Measurements from ENCODE around the gene C2orf81. TPM values are rescaled to one million over a fixed set of nuclear protein-coding genes. Genes with fewer than 3 reads are reported as not detected.
A peak's percentile ranks its signal among the peaks of the same experiment; 100 is the strongest.

Gene C2orf81
- total RNA-seq, 1 experiment from 2014 or later = 2.9 TPM

GRCh38 chr2:74373985-74374384 is 47.4 kb downstream of the C2orf81 start:
- ChIA-PET POLR2A (interaction anchor here (0.6 to 1.7 kb wide), 4 partner anchors 17 to 41 kb away, joined by 3 to 7 read pairs (median 4); no protein-coding TSS in a partner anchor), CTCF (interaction anchor here (0.9 to 3.2 kb wide), 7 partner anchors 15 to 124 kb away, joined by 3 to 35 read pairs (median 7); partner anchors contain the start of gene INO80B)
- Mint-ChIP-seq H3K36me3 (peaks cover 31% of the 10 kb centered on the region), H3K27me3 (ENCODE audit: low read depth) (no peaks in the 10 kb centered on the region), H3K4me1 (peaks cover 35% of the 10 kb centered on the region), H3K27ac (peak overlapping the region; percentile 90; the same call in 1 of the 2 replicates), H3K4me3 (peak overlapping the region; percentile 83), H3K9me3 (no peaks in the 10 kb centered on the region)
- TF ChIP-seq ETV6 (CRISPR knock-in tag; IDR thresholded peaks at IDR 0.05) = no peak
- no peak for TF ChIP-seq STAT6 (CRISPR knock-in tag; conservative IDR thresholded peaks at IDR 0.05; ENCODE audit: low read depth)
- TF ChIP-seq CBFB (CRISPR knock-in tag; IDR thresholded peaks at IDR 0.05; ENCODE audit: low read depth) = no peak
- TF ChIP-seq JAZF1 (CRISPR knock-in tag; IDR thresholded peaks at IDR 0.05) = no peak
- TF ChIP-seq E2F4 (CRISPR knock-in tag; IDR thresholded peaks at IDR 0.05; ENCODE audit: borderline replicate concordance, low read depth) = no peak
- TF ChIP-seq AFF4 (CRISPR knock-in tag; IDR thresholded peaks at IDR 0.05; ENCODE audit: borderline replicate concordance) = no peak
- no peak for TF ChIP-seq RORB (CRISPR knock-in tag; IDR thresholded peaks at IDR 0.05)
- no peak for TF ChIP-seq NFYB (CRISPR knock-in tag; conservative IDR thresholded peaks at IDR 0.05; ENCODE audit: low read depth)
- no peak for TF ChIP-seq ZNF317 (CRISPR knock-in tag; IDR thresholded peaks at IDR 0.05; ENCODE audit: borderline replicate concordance, low read depth)
- no peak for TF ChIP-seq ZNF416 (CRISPR knock-in tag; IDR thresholded peaks at IDR 0.05)
- TF ChIP-seq GRHL2 (CRISPR knock-in tag; IDR thresholded peaks at IDR 0.05; ENCODE audit: insufficient replicate concordance, severe bottlenecking) = no peak
- TF ChIP-seq ZNF121 (CRISPR knock-in tag; IDR thresholded peaks at IDR 0.05) = no peak
- no peak for TF ChIP-seq SP1 (CRISPR knock-in tag; conservative IDR thresholded peaks at IDR 0.05)
- TF ChIP-seq ZNF532 (CRISPR knock-in tag; IDR thresholded peaks at IDR 0.05; ENCODE audit: borderline replicate concordance) = no peak
- no peak for TF ChIP-seq HMGXB4 (CRISPR knock-in tag; IDR thresholded peaks at IDR 0.05)
- TF ChIP-seq ZNF423 (CRISPR knock-in tag; IDR thresholded peaks at IDR 0.05) = no peak
- no peak for TF ChIP-seq ZNF425 (CRISPR knock-in tag; conservative IDR thresholded peaks at IDR 0.05)
- no peak for TF ChIP-seq EMX1 (CRISPR knock-in tag; IDR thresholded peaks at IDR 0.05)
- no peak for TF ChIP-seq CREB1 (CRISPR knock-in tag; IDR thresholded peaks at IDR 0.05)
- ATAC-seq = peak; percentile 5
- peak; percentile 20 for DNase-seq (ENCODE audit: low spot score)

Data from WTC11 (cell line).